ENCODE data around the gene GATA6.
"Not testable (repeated sequence)": the region's sequence is repeated elsewhere in the genome, so short reads cannot be mapped to it uniquely, and the experiment has no call there.

GATA6 gene

GRCh38 chr18:22211657-22212056 lies 42.3 kb downstream of the GATA6 start:
- in situ Hi-C loops (cut with MboI; ENCODE audit: low pct_unique_long_range_greater_than_20kb, low sequenced_read_pairs, unreplicated experiment): no loop called here
- TF ChIP-seq, protein P1, sequence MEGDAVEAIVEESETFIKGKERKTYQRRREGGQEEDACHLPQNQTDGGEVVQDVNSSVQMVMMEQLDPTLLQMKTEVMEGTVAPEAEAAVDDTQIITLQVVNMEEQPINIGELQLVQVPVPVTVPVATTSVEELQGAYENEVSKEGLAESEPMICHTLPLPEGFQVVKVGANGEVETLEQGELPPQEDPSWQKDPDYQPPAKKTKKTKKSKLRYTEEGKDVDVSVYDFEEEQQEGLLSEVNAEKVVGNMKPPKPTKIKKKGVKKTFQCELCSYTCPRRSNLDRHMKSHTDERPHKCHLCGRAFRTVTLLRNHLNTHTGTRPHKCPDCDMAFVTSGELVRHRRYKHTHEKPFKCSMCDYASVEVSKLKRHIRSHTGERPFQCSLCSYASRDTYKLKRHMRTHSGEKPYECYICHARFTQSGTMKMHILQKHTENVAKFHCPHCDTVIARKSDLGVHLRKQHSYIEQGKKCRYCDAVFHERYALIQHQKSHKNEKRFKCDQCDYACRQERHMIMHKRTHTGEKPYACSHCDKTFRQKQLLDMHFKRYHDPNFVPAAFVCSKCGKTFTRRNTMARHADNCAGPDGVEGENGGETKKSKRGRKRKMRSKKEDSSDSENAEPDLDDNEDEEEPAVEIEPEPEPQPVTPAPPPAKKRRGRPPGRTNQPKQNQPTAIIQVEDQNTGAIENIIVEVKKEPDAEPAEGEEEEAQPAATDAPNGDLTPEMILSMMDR (IDR thresholded peaks at IDR 0.05; ENCODE audit: extremely low read depth, insufficient read depth, missing control alignments): no peak
- DNase-seq (ENCODE audit: low spot score): no peak

- in situ Hi-C loops (cut with MboI; ENCODE audit: low pct_unique_long_range_greater_than_20kb, low sequenced_read_pairs, unreplicated experiment): no loop called here
- TF ChIP-seq, protein P1 (IDR thresholded peaks at IDR 0.05; ENCODE audit: extremely low read depth, insufficient read depth, missing control alignments): no peak
- DNase-seq (ENCODE audit: low spot score): no peak
Observed at GRCh38 chr18:22213333-22213973, 44.1 kb downstream of the GATA6 start.

- no peak for DNase-seq (ENCODE audit: low spot score)
- TF ChIP-seq, protein P1 (IDR thresholded peaks at IDR 0.05; ENCODE audit: extremely low read depth, insufficient read depth, missing control alignments): no peak
- in situ Hi-C loops (cut with MboI; ENCODE audit: low pct_unique_long_range_greater_than_20kb, low sequenced_read_pairs, unreplicated experiment): no loop called here
Observed at GRCh38 chr18:22214731-22215528, 45.5 kb downstream of the GATA6 start.

DNA sequence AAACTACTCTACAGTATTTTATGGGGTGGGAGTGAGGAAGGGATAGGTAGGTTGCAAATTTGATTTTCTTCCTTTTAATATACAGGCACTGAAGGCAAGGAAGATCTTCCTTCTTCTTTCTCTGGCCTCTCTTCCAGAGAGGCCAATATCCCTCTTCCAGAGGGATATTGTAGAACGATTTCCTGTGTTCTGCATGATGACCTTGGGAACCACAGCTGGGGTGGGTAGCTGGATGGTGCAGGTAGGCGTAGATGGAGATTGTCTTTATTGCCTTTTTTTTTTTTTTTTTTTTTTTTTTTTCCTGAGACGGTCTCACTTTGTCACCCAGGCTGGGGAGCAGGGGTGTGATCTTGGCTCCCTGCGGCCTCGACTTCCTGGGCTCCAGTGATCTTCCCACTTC lies 49.4 kb downstream of the GATA6 start:
- TF ChIP-seq, protein P1 (IDR thresholded peaks at IDR 0.05; ENCODE audit: extremely low read depth, insufficient read depth, missing control alignments): no peak
- DNase-seq (ENCODE audit: low spot score): no peak
- in situ Hi-C loops (cut with MboI; ENCODE audit: low pct_unique_long_range_greater_than_20kb, low sequenced_read_pairs, unreplicated experiment): no loop called here

DNA sequence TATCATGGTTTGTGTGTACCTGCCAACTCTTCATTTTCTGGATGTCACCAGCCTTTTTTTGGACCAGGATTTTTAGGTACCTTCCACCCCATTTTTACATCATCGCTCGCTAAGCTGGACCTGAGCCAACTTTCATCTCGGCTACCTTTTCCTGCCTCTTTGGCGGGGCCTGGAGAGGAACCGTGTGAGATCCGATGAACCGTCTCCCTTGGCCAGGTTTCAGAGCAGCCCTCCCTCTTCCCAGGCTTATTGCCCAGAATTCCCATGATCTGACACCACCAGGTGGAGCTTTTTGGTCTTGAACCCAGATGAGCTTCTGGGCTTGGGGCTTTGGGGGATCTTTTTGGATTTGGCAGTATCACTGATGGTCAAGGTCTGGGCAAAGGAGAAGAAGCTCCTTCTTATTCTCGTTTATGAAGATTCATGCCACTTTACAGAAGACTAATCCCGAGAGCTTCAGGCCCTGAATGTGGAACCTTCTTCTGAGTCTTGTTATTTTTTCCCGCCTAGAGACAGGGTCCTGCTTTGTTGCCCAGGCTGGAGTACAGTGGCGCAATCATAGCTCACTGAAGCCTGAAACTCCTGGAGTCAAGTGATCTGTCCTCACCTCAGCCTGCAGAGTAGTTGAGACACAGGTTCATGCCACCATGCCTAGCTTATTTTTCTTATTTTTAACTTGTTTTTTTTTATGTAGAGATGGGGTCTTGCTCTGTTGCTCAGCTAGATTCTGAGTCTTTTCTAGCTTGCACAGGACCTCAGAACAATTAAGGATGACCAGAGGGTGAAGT lies 50.4 kb downstream of the GATA6 start:
- in situ Hi-C loops (cut with MboI; ENCODE audit: low pct_unique_long_range_greater_than_20kb, low sequenced_read_pairs, unreplicated experiment): no loop called here

GRCh38 chr18:22220585-22220984 lies 51.2 kb downstream of the GATA6 start:
- in situ Hi-C loops (cut with MboI; ENCODE audit: low pct_unique_long_range_greater_than_20kb, low sequenced_read_pairs, unreplicated experiment); DNase-seq (ENCODE audit: low spot score): not testable (repeated sequence)

More for the DNA sequence above, 50.4 kb downstream of the GATA6 start:
- TF ChIP-seq, protein P1 (IDR thresholded peaks at IDR 0.05; ENCODE audit: extremely low read depth, insufficient read depth, missing control alignments): no peak
- no peak for DNase-seq (ENCODE audit: low spot score)

Measured in GM13977 (cell line).